ENCODE measurements around the gene SCARB1. TPM values are rescaled to one million over a fixed set of nuclear protein-coding genes. Genes with fewer than 3 reads are reported as not detected.

The SCARB1 gene
- total RNA-seq, 4 donors from 2014 or later, result 18.6 to 41.8 (median 26.7) TPM

DNA sequence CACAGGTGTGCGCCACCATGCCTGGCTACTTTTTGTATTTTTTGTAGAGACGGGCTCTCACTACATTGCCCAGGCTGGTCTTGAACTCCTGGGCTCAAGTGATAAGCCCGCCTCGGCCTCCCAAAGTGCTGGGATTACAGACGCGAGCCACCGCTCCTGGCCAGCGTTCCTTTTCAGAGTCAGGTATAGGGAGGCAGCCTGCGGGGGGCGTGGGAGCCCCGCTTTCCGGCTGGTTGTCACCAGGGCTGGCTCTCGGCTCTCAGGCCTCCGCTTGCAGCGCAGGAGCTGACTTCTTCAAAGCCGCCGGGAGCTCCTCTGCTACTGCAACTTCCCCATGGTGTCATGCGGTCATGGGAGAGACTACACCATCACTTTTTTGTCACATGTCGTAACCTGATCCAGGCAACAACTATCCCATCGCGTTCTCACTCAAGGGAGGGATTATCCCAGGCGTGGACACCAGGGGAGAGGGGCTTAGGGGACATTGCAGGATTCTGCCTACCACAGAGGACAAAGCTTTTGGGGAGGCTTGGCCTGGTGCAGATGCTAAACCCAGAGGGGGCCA lies 129.4 kb downstream of the SCARB1 start:
- TF ChIP-seq, protein P1, sequence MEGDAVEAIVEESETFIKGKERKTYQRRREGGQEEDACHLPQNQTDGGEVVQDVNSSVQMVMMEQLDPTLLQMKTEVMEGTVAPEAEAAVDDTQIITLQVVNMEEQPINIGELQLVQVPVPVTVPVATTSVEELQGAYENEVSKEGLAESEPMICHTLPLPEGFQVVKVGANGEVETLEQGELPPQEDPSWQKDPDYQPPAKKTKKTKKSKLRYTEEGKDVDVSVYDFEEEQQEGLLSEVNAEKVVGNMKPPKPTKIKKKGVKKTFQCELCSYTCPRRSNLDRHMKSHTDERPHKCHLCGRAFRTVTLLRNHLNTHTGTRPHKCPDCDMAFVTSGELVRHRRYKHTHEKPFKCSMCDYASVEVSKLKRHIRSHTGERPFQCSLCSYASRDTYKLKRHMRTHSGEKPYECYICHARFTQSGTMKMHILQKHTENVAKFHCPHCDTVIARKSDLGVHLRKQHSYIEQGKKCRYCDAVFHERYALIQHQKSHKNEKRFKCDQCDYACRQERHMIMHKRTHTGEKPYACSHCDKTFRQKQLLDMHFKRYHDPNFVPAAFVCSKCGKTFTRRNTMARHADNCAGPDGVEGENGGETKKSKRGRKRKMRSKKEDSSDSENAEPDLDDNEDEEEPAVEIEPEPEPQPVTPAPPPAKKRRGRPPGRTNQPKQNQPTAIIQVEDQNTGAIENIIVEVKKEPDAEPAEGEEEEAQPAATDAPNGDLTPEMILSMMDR (IDR thresholded peaks at IDR 0.05), result no peak
- TF ChIP-seq POLR2A (IDR thresholded peaks at IDR 0.05), result no peak
- 88 to 91% methylated on average over 22 of the region's 22 CpGs for WGBS, 2 donors
- H3K4me3 ChIP-seq (ENCODE audit: low read depth, poor library complexity, severe bottlenecking), result no peak overlapping the region
- intact Hi-C loops (cut with DNase I; ENCODE audit: low total_unique reads), result no loop called here
- DNase-seq (ENCODE audit: low spot score in 2 of 2), result peak in 1 of 2 donors; percentile 54

DNA sequence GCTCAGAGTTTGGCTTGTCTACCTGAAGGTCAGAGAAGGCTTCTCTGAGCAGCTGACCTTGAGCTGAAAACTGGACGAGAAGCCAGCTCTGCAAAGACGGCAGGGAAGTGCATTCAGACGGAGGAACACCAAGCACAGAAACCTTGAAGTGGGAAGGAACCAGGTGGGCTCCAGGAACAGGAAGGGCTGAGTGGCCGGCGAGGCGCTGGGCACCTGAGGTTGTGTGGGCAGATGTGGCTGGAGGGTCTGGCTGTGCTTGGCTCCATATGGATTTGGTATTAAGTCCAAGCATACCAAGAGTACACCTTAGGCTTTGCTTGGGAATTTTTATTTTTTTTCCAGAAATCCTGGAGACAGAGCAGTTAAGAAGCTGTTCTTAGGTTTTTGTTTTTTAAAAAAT lies 130.6 kb downstream of the SCARB1 start:
- intact Hi-C loops (cut with DNase I; ENCODE audit: low total_unique reads), result no loop called here
- H3K4me3 ChIP-seq (ENCODE audit: low read depth, poor library complexity, severe bottlenecking), result no peak overlapping the region
- WGBS, 2 donors, result 89% methylated on average over 6 of the region's 6 CpGs

DNA sequence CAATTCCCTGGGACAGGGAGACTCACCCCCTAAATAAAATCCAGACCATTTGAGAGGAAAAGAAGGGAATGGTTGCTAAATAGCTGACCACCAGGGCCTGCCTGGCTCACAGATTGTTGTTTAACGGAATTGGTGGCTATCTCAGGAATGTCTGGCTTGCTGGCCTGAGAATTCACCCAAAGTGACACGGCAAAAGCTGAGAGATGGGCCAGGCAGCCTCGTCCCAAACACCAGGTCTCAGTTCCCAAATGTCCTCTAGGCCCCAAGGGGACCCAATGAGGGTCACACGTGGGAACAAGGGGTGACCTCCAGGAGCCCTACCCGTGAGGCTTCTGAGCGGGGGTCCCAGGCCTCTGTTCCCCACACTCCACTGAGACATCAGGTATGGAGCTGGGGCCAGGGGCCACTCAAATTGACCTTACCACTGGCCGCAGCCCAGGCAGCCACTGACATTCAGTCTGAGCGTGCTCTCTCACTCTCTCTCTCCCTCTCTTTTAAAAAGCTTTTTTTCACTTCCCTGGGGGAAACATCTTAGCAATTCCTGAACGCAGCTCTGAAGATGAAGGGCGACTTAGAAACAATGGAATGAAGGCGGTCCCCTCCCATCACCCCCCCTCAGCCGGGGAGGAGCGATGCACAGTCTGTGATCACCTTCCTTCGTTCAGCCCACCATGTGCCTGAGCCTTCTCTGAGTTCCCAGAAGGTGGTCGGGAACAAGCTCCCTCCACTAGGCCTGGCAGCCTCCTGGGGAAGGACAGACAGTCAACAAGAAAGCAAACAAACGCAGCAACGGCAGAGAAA lies 131.2 kb downstream of the SCARB1 start:
- no peak for TF ChIP-seq POLR2A (IDR thresholded peaks at IDR 0.05)
- TF ChIP-seq, protein P1 (IDR thresholded peaks at IDR 0.05), result no peak
- DNase-seq (ENCODE audit: low spot score in 2 of 2), result no peak
- H3K4me3 ChIP-seq (ENCODE audit: low read depth, poor library complexity, severe bottlenecking), result no peak overlapping the region
- 74 to 79% methylated on average over 17 of the region's 17 CpGs for WGBS, 2 donors
- intact Hi-C loops (cut with DNase I; ENCODE audit: low total_unique reads), result no loop called here

More for the DNA sequence above, 130.6 kb downstream of the SCARB1 start:
- TF ChIP-seq, protein P1 (IDR thresholded peaks at IDR 0.05), result no peak
- no peak for TF ChIP-seq POLR2A (IDR thresholded peaks at IDR 0.05)
- no peak for DNase-seq (ENCODE audit: low spot score in 2 of 2)

DNA sequence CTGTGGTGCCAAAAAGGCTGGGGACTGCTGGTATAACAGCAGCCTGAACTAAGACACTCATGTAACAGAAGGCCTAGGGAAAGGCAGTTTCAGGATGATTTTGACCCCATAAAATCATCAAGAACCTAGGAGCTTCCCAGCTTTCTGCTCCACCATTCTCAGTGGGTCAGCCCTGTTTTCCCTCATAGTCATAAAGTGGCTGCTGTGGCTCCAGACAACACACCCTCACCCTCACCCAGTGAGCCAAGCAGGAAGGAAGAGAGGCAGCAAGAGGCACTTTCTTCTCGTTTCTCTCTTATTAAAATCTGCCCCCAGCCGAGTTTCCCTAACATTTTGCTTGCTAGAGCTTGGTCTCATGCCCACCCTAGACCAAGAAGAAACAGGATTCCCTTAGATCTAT lies 131.8 kb downstream of the SCARB1 start:
- intact Hi-C loops (cut with DNase I; ENCODE audit: low total_unique reads), result no loop called here
- no peak for TF ChIP-seq POLR2A (IDR thresholded peaks at IDR 0.05)
- TF ChIP-seq, protein P1 (IDR thresholded peaks at IDR 0.05), result no peak
- no peak overlapping the region for H3K4me3 ChIP-seq (ENCODE audit: low read depth, poor library complexity, severe bottlenecking)
- 94 to 98% methylated on average over 2 of the region's 2 CpGs for WGBS, 2 donors
- no peak for DNase-seq (ENCODE audit: low spot score in 2 of 2)

DNA sequence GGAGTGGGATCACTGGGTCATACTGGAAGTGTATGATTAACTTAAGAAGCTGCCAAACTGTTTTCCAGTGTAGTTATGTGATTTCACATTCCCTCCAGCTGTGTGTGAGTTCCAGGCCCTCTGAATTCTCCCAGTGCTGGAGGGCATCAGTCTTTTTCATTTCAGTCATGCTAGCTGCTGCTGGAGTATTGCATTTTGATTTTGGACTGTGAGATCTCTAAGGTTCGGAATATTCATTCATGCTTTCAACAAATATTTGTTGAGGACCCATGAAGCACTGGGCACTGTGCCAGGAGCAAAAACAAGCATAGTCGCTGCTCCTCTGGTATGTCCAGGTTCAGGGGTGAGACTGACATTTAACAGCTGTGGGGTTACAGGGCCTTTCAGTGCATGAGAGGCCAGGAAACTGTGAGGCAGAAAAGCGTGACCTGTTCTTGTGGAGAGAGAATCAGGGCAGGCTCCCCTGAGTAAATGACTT lies 133.2 kb downstream of the SCARB1 start:
- intact Hi-C loops (cut with DNase I; ENCODE audit: low total_unique reads), result no loop called here
- DNase-seq (ENCODE audit: low spot score in 2 of 2), result no peak
- TF ChIP-seq, protein P1 (IDR thresholded peaks at IDR 0.05), result no peak
- no peak for TF ChIP-seq POLR2A (IDR thresholded peaks at IDR 0.05)
- no peak overlapping the region for H3K4me3 ChIP-seq (ENCODE audit: low read depth, poor library complexity, severe bottlenecking)
- 72 to 81% methylated on average over 3 of the region's 3 CpGs for WGBS, 2 donors

Data from lower leg skin (tissue), 4 donors.